ENCODE data around the gene TSSK3.
"Not testable (repeated sequence)": the region's sequence is repeated elsewhere in the genome, so short reads cannot be mapped to it uniquely, and the experiment has no call there.

TSSK3 gene

GRCh38 chr1:32392325-32392724 is 30.0 kb downstream of the TSSK3 start:
- DNase-seq (ENCODE audit: low read depth, low spot score), result no peak
- no peak overlapping the region for H3K4me3 ChIP-seq (ENCODE audit: low read depth, low read length)
- in situ Hi-C loops (cut with HindIII; ENCODE audit: low sequenced_read_pairs), result no loop called here
- TF ChIP-seq, protein P1, sequence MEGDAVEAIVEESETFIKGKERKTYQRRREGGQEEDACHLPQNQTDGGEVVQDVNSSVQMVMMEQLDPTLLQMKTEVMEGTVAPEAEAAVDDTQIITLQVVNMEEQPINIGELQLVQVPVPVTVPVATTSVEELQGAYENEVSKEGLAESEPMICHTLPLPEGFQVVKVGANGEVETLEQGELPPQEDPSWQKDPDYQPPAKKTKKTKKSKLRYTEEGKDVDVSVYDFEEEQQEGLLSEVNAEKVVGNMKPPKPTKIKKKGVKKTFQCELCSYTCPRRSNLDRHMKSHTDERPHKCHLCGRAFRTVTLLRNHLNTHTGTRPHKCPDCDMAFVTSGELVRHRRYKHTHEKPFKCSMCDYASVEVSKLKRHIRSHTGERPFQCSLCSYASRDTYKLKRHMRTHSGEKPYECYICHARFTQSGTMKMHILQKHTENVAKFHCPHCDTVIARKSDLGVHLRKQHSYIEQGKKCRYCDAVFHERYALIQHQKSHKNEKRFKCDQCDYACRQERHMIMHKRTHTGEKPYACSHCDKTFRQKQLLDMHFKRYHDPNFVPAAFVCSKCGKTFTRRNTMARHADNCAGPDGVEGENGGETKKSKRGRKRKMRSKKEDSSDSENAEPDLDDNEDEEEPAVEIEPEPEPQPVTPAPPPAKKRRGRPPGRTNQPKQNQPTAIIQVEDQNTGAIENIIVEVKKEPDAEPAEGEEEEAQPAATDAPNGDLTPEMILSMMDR (IDR thresholded peaks at IDR 0.05; ENCODE audit: low read depth, low read length), result no peak

- DNase-seq (ENCODE audit: low read depth, low spot score), result no peak
- TF ChIP-seq, protein P1 (IDR thresholded peaks at IDR 0.05; ENCODE audit: low read depth, low read length), result no peak
- in situ Hi-C loops (cut with HindIII; ENCODE audit: low sequenced_read_pairs), result no loop called here
- peak overlapping the region; percentile 95 for H3K4me3 ChIP-seq (ENCODE audit: low read depth, low read length)
Observed at GRCh38 chr1:32393136-32393535, 30.8 kb downstream of the TSSK3 start.

DNA sequence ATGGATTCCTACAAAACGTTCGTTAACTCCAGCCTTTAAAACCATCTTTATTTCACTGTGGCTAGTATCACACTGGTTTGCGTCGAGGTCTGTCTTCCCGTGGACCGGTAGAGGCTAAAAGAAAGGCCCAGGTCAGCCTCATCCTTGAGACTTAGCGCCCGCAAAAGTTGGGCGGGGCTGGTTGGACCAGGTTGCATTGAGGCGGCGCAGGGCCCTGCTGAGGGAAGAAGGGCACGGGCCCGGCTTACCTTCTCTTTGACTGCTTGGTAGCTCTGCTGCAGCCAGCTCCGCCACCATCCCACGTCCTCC is 31.4 kb downstream of the TSSK3 start:
- peak overlapping the region; percentile 95 for H3K4me3 ChIP-seq (ENCODE audit: low read depth, low read length)
- in situ Hi-C loops (cut with HindIII; ENCODE audit: low sequenced_read_pairs), result no loop called here
- TF ChIP-seq, protein P1 (IDR thresholded peaks at IDR 0.05; ENCODE audit: low read depth, low read length), result no peak
- DNase-seq (ENCODE audit: low read depth, low spot score), result no peak

- peak within 1 kb of the TSS; percentile 95 for H3K4me3 ChIP-seq (ENCODE audit: low read depth, low read length)
- in situ Hi-C loops (cut with HindIII; ENCODE audit: low sequenced_read_pairs), result no loop called here
- peak; percentile 98 for DNase-seq (ENCODE audit: low read depth, low spot score)
- TF ChIP-seq, protein P1 (IDR thresholded peaks at IDR 0.05; ENCODE audit: low read depth, low read length), result no peak
Observed at GRCh38 chr1:32394141-32394889, 32.0 kb downstream of the TSSK3 start, which contains the start of gene BSDC1. Gene BSDC1, minus strand, starts transcription at chr1:32394441. Its CDS starts 27 bp downstream, at chr1:32394414.

DNA sequence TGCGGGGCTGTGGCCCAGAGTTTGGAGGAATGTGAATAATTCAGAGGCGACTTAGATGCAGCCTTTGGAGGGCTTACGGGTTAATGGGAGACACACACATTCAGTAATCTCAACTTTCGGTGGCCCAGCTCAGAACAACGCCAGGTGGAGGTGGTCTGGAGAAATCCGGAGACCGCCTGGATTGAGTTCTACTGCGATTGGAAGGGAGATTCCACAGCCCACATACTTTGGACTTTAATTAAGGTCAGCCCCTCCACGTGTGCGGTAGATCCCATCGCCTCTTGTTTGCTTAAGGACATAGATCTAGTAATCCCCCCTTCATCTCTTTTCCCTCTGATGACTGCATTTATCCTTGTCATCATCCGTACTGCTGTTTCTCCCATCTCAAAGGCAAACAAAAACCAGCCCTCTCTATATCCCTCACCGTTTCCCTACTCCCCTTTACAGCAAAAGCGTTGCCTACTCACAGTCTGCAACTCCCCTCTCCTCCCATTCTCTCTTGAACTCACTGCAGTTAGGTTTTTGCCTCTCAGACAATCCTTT is 32.6 kb downstream of the TSSK3 start:
- peak overlapping the region; percentile 95 for H3K4me3 ChIP-seq (ENCODE audit: low read depth, low read length)
- TF ChIP-seq, protein P1 (IDR thresholded peaks at IDR 0.05; ENCODE audit: low read depth, low read length), result no peak
- in situ Hi-C loops (cut with HindIII; ENCODE audit: low sequenced_read_pairs), result no loop called here
- DNase-seq (ENCODE audit: low read depth, low spot score), result no peak

DNA sequence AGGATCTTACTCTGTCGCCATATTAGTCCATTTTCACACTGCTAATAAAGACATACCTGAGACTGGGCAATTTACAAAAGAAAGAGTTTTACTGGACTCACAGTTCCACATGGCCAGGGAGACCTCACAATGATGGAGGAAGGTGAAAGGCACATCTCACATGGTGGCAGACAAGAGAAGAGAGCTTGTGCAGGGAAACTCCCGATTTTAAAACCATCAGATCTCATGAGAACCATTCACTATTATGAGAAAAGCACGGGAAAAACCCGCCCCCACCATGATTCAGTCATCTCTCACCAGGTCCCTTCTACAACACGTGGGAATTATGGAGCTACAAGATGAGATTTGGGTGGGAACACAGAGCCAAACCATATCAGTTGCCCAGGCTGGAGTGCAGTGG is 34.2 kb downstream of the TSSK3 start:
- in situ Hi-C loops (cut with HindIII; ENCODE audit: low sequenced_read_pairs); DNase-seq (ENCODE audit: low read depth, low spot score): not testable (repeated sequence)

DNA sequence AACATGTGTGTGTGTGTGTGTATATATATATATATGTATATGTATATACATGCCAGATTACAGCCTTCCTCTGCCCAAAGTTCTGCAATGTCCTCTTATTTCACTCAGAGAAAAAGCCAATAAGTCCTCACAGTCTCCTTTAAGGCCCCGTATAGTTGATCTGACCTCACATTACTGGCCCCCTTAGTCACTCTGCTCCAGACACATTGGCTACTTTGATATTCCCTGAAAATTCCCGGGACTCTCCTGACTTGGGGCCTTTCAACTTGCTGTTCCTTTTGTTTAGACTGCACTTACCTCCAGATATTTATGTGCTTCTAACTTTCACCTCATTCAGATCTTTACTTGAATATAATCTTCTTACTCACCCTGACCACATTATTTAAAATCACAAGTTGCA is 36.1 kb downstream of the TSSK3 start:
- in situ Hi-C loops (cut with HindIII; ENCODE audit: low sequenced_read_pairs), result no loop called here
- H3K4me3 ChIP-seq (ENCODE audit: low read depth, low read length), result no peak overlapping the region
- TF ChIP-seq, protein P1 (IDR thresholded peaks at IDR 0.05; ENCODE audit: low read depth, low read length), result no peak
- peak; percentile 6 for DNase-seq (ENCODE audit: low read depth, low spot score)

More for the DNA sequence above, 34.2 kb downstream of the TSSK3 start:
- H3K4me3 ChIP-seq (ENCODE audit: low read depth, low read length), result not testable (repeated sequence)

All from astrocyte of the spinal cord (primary cell).